Smooth muscle cell (in vitro differentiated cells): ENCODE data around the gene URGCP. TPM values are rescaled to one million over a fixed set of nuclear protein-coding genes. Genes with fewer than 3 reads are reported as not detected.

ENCODE experiments used
- DNase-seq: peaks from one replicate; lab custom pipeline; 2025; ENCODE audit not compliant: unreplicated experiment; lab: John Stamatoyannopoulos, UW
- H2AFZ ChIP-seq: fragments of 200-600 bp; sonication (generic); 2 replicates; pipeline ENCODE4 v1.6.0; 2016; ENCODE audit warnings: antibody characterized with exemption, low read depth, mild to moderate bottlenecking
- H3F3A ChIP-seq: fragments of 200-600 bp; sonication (generic); 2 replicates; pipeline ENCODE4 v1.6.0; 2017; ENCODE audit warnings: antibody characterized with exemption, low read depth
- H3K27ac ChIP-seq: fragments of 200-600 bp; sonication (generic); 2 replicates; pipeline ENCODE4 v1.5.1; 2016; ENCODE audit warnings: low read depth, mild to moderate bottlenecking
- H3K27me3 ChIP-seq: fragments of 200-600 bp; sonication (generic); 2 replicates; pipeline ENCODE4 v1.6.1; 2016; ENCODE audit warnings: low read depth, mild to moderate bottlenecking
- H3K36me3 ChIP-seq: fragments of 200-600 bp; sonication (generic); 2 replicates; pipeline ENCODE4 v1.5.1; 2016; ENCODE audit warnings: low read depth
- H3K4me1 ChIP-seq: fragments of 200-600 bp; sonication (generic); 2 replicates; pipeline ENCODE4 v1.5.1; 2016; ENCODE audit warnings: low read depth
- H3K4me2 ChIP-seq: fragments of 200-600 bp; sonication (generic); 2 replicates; pipeline ENCODE4 v1.6.0; 2016; ENCODE audit warnings: mild to moderate bottlenecking
- H3K4me3 ChIP-seq: fragments of 200-600 bp; sonication (generic); 2 replicates; pipeline ENCODE4 v1.5.1; 2016; ENCODE audit warnings: mild to moderate bottlenecking
- H3K79me2 ChIP-seq: fragments of 200-600 bp; sonication (generic); 2 replicates; pipeline ENCODE4 v1.6.0; 2016; ENCODE audit warnings: low read depth, mild to moderate bottlenecking
- H3K9ac ChIP-seq: fragments of 200-600 bp; sonication (generic); 2 replicates; pipeline ENCODE4 v1.6.0; 2016; ENCODE audit warnings: low read depth
- H3K9me3 ChIP-seq: fragments of 200-600 bp; sonication (generic); replicated peaks from 2 replicates; pipeline ENCODE4 v1.5.1; 2016; ENCODE audit warnings: low read depth
- H4K20me1 ChIP-seq: fragments of 200-600 bp; sonication (generic); 2 replicates; pipeline ENCODE4 v1.6.0; 2016; ENCODE audit warnings: low read depth
- CTCF ChIP-seq: fragments of 200-600 bp; sonication (generic); IDR thresholded peaks from 2 replicates; pipeline ENCODE4 v1.5.1; 2017; ENCODE audit warnings: borderline replicate concordance, mild to moderate bottlenecking, antibody characterized with exemption; ENCODE audit not compliant: insufficient read depth, poor library complexity, severe bottlenecking
- WGBS: methylation state at CpG from one replicate; pipeline ENCODE4 v1.1.7; 2016; ENCODE audit warnings: low lambda C conversion rate; 5-methylcytosine and 5-hydroxymethylcytosine counted together
- polyA plus RNA-seq: library from polyadenylated mRNA; unstranded; fragments of >200 nt; fragmentation: Nextera tagmentation; extraction: Ambion mirVana; gene quantifications from 2 replicates; pipeline ENCODE4 v1.2.1, GENCODE V29; 2016
- total RNA-seq: library from RNA; depleted of rRNA; stranded (reverse); fragments of >200 nt; gene quantifications from 2 replicates; pipeline ENCODE4 v1.2.3, GENCODE V29; 2014

URGCP gene
- total and polyA plus RNA-seq, 2 experiments from 2014 or later: 20.4 to 24.8 TPM

GRCh38 chr7:43927810-43928209 lies 21.4 kb upstream of the URGCP start:
- DNase-seq: no peak

GRCh38 chr7:43926798-43927123 lies 20.4 kb upstream of the URGCP start:
- H3K9ac ChIP-seq: no peak overlapping the region
- no peak for DNase-seq
- peak overlapping the region; percentile 86 for H2AFZ ChIP-seq
- 11% methylated on average over 6 of the region's 6 CpGs for WGBS
- no peaks in the 10 kb centered on the region for H3K36me3 ChIP-seq
- no peaks in the 10 kb centered on the region for H3K27me3 ChIP-seq
- H4K20me1 ChIP-seq: no peaks in the 10 kb centered on the region
- TF ChIP-seq CTCF: no peak
- H3K9me3 ChIP-seq: no peaks in the 10 kb centered on the region
- H3F3A ChIP-seq: peaks cover 6% of the 10 kb centered on the region
- H3K27ac ChIP-seq: peak overlapping the region; percentile 59
- peaks cover 10% of the 10 kb centered on the region for H3K4me1 ChIP-seq
- peak overlapping the region; percentile 84 for H3K4me3 ChIP-seq
- peak overlapping the region; percentile 99 for H3K4me2 ChIP-seq
- H3K79me2 ChIP-seq: no peaks in the 10 kb centered on the region

More at GRCh38 chr7:43927810-43928209, 21.4 kb upstream of the URGCP start:
- Histone ChIP-seq H3K79me2 (no peaks in the 10 kb centered on the region), H3K4me3 (no peak overlapping the region), H3K9ac (no peak overlapping the region), H3K4me1 (peaks cover 10% of the 10 kb centered on the region), H2AFZ (no peak overlapping the region), H3F3A (peaks cover 6% of the 10 kb centered on the region), H3K27me3 (no peaks in the 10 kb centered on the region), H3K4me2 (no peak overlapping the region), H4K20me1 (no peaks in the 10 kb centered on the region), H3K36me3 (no peaks in the 10 kb centered on the region), H3K27ac (no peak overlapping the region), H3K9me3 (no peaks in the 10 kb centered on the region)
- TF ChIP-seq CTCF: no peak
- 97% methylated on average over 4 of the region's 4 CpGs for WGBS

- Histone ChIP-seq H3K27ac (peak within 1 kb of the TSS; percentile 59), H3K9me3 (no peaks in the 10 kb centered on the region), H2AFZ (peak within 1 kb of the TSS; percentile 86), H3F3A (peaks cover 6% of the 10 kb centered on the region), H3K27me3 (no peaks in the 10 kb centered on the region), H3K36me3 (no peaks in the 10 kb centered on the region), H3K4me1 (peaks cover 10% of the 10 kb centered on the region), H3K4me3 (peak within 1 kb of the TSS; percentile 84), H3K4me2 (peak within 1 kb of the TSS; percentile 99), H4K20me1 (no peaks in the 10 kb centered on the region), H3K79me2 (no peaks in the 10 kb centered on the region), H3K9ac (no peak within 1 kb of the TSS)
- DNase-seq: peak; percentile 62
- 8% methylated on average over 76 of the region's 82 CpGs for WGBS
- no peak for TF ChIP-seq CTCF
Observed at GRCh38 chr7:43925984-43926797, 19.8 kb upstream of the URGCP start, which contains the start of gene UBE2D4. Gene UBE2D4 (plus strand): TSS chr7:43926436. CDS start chr7:43926533, 97 bp downstream.
